GM10847 (cell line): ENCODE results near the gene MERTK.

Experiments
- POLR2A ChIP-seq: IDR thresholded peaks from 2 replicates; pipeline ENCODE4 v1.6.1; 2011; ENCODE audit not compliant: insufficient read length; ENCODE audit errors: extremely low read depth

Gene MERTK

DNA sequence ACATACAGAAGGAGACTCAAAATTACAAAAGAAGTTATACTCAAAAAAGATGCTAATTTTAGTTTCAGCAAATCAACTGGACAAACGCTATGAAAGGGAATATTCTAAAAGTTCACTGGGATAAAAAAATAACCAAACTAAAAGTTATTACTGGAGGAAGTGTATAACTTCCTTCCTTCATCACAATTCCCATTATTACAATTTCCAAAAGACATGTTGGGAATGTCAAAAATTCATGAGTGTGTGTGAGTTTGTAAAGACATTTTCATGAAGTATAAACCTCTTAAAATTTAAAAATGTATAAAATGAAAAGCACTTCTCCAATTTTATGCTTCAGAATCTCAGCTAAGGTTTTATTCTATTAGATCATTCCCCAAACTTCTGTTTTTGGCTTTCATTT is 67.8 kb downstream of the MERTK start:
- no peak for TF ChIP-seq POLR2A

DNA sequence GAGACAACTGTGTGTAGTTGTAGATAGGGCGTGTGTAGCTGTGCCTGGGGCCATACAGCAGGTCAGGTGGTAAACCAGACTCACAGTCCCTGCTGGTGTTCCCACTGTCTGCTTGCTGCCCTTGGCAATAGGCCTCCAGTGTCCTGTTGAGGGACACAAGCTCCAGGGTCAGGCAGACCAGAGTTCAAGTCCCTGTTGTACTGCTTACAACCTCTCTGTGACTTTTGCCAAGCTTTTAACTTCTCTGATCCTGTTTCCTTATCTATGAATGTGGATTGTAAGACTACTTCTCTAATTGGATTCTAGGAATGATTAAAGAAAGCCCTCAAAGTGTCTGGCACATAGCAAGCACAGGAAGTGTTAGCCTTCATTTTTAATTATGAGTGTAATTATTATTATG is 68.6 kb downstream of the MERTK start:
- TF ChIP-seq POLR2A: no peak

DNA sequence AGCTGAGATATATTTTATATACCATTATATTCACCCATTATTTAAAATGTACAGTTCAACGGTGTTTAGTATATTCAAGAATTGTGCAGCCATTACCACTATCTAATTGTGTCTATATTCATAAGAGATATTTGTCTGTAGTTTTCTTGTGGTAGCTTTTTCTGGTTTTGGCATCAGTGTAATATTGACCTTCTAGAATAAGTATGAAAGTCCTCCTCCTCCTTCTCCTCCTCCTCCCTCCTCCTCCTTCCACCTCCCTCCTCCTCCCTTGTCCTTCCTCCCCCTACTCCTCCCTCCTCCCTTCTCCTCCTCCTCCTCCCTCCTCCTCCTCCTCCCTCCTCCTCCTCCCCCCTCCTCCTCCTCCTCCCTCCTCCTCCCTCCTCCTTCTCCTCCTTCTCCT is 72.0 kb downstream of the MERTK start:
- no peak for TF ChIP-seq POLR2A

DNA sequence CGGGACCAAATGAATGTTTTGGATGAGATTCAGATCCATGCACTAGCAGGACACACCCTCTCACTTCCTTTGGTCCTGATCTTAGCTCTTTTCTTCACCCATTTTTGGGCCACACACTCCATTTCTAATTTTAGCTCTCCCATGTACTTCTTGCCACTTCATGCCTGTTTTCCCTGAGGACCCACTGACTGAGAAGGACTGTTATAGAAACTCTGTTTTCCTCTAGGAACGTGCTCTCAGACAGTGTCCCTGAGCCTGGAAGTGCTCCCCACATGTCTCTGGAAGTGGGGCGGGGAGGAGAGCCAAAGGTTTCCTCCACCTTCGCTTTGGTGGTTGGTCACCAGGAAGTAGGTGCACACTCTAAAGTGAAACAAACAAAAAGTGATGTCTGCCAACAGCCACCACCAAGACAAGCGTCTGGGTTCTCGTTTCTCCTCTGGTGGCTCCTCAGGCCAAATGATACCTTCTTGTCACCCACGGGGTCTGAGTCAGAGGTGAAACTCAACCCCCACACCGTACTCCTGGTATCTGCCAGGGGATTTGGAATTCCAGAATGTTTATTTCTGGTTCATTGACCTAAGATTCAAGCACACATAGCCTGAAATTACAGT is 74.7 kb downstream of the MERTK start:
- no peak for TF ChIP-seq POLR2A

DNA sequence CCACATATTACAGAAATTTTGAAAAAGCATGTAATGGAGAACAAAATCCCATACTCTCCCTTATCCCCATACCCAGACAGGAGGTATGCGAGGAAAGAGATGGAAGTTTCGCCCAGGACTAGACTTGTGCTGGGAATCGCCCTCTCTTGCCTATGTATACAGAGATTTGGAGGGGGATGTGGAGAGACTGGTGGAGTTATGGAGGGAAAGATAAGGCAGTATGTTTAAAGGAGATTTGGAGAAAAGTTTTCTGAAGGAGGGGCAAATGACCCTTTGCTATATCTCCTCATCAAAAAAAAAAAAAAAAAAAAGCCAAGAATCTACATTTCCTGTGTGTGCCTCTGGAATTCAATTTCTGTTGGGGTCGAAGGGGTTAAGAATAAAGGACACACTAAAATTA is 75.3 kb downstream of the MERTK start:
- no peak for TF ChIP-seq POLR2A

DNA sequence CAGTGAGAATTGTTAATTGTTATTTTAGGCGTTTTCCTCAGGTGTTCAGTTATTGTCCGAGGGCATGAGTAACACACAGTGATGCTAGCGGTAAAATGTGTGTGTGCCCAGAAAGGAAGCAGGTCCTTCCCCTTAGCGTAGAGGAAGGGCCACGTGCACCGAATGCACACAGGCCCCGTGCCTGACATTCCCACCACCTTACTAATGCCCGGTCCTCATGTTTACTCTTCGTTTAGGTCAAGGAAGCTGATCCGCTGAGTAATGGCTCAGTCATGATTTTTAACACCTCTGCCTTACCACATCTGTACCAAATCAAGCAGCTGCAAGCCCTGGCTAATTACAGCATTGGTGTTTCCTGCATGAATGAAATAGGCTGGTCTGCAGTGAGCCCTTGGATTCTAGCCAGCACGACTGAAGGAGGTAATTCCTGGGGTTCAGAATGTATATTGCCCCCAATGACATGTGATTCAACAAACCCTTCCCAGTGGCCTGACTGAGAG is 76.7 kb downstream of the MERTK start:
- TF ChIP-seq POLR2A: no peak

DNA sequence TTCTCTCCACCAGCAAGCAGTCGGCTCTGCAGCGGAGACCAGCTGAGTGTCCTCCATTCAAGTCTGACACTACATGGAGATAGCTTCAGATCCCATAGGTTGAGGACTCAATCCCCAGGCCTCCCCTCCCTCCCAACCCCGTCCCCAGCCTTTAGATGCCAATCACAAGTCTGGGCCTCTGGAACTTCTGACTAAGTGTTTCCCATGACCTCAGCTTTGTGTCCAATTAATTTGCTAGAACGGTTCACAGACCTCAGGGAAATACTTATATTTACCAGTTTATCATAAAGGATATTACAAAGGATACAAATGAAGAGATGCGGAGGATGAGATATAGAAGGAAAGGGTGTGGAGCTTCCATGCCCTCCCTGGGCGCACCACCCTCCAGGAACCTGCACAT is 77.4 kb downstream of the MERTK start:
- TF ChIP-seq POLR2A: no peak

DNA sequence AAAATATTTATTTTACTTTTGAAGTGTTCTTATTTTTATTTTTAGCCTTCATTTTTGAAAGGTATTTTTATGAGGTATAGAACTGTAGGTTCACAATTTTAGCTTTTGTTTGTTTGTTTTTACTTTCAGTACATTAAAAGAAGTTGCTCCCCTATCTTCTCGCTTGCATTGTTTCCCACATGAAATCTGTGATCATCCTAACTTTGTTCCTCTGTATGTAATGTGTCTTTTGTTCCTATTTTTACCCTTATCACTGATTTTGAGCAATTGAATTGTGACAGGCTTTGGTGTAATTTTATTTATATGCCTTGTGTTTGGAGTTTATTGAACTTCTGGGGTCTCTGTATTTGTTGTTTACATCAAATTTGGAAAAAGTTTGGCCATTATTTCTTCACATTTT is 78.8 kb downstream of the MERTK start:
- no peak for TF ChIP-seq POLR2A

DNA sequence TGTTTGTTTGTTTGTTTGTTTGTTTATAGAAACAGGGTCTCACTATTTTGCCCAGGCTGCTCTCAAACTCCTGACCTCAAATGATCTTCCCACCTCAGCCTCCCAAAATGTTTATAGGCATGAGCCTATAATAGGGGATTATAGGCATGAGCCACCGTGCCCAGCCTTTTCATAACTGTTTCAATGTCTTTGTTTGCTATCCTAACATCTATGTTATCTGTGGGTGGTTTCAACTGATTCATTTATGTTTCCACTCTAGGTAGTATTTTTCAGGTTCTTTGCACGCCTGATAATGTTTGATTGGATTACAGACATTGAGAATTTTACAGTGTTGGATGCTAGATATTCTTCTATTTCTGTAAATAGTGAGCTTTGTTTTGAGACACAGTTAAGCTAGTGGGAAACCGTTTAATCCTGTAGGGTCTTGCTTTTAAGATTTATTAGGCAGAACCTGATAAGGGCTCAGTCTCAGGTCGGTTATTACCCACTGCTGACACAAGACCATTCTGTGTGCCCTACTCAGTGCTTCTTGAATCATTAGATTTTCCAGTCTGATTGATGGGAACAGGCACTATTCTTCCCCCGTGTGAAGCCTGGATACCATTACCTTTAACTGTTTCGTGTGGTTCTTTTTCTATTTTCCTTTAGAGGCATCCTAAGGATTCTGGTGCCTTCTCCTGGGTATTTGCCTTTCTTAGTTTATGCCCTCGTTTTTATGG is 80.2 kb downstream of the MERTK start:
- no peak for TF ChIP-seq POLR2A

DNA sequence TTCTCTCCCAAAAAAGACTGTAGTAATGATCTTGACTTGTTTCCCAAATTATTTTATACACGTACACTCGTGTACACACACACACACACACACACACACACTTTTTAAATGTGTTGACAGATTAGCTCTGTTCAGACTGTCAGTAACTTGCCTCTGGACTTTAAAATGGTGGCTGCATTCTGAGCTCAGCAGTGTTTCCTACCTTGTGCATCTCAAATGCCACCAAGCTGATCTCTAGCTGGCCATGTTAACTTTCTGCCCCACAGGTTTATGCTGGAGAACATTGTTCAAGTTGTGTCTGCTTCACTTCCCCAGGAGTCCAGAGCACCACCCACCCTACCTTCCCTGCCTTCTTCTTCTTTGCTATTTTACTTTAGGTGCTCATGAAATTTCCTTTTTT is 83.3 kb downstream of the MERTK start:
- no peak for TF ChIP-seq POLR2A

DNA sequence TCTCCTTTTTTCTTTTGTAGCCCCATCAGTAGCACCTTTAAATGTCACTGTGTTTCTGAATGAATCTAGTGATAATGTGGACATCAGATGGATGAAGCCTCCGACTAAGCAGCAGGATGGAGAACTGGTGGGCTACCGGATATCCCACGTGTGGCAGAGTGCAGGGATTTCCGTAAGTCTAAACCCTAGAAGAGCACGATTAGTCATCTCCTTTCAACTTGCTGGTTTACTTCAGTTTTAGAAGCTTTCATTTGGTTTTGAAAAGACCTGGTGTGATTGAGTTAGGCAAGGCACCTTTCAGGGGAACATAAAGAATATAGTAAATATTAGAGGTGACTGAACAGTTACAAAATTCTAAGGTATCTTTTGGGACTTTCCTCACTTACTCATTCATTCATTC is 84.4 kb downstream of the MERTK start:
- no peak for TF ChIP-seq POLR2A

DNA sequence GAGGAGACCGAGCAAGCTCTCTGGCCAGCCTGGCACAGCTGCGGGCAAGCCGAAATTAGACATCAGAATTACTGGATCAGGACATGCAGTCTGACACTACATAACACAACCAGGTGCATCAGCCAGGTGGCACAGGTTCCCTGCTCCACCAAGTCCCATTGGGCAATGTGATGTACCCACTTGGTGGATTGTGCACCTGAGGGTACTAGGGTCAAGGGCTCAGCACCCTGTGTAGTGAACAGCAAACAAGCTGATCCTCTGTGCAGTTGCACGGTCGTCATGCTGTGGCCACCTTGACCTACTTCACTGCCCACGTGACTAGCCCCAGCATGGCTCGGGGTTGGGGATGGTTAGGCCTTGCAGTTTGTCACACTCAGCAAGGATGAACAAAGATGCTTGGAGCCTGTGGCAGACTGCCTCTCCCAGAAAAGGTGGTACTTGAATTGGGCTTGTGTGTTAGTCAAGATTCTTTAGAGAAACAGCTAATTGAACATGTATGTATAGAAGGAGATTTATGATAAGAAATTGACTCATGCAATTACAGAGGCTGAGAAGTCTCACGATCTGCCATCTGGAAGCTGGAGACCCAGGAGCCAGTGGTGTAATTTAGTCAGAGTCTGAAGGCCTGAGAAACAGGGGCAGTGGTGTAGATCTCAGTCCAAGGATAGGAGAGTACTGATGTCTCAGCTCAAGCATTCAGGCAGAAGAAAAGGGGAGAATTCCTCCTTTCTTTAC is 85.2 kb downstream of the MERTK start:
- no peak for TF ChIP-seq POLR2A

DNA sequence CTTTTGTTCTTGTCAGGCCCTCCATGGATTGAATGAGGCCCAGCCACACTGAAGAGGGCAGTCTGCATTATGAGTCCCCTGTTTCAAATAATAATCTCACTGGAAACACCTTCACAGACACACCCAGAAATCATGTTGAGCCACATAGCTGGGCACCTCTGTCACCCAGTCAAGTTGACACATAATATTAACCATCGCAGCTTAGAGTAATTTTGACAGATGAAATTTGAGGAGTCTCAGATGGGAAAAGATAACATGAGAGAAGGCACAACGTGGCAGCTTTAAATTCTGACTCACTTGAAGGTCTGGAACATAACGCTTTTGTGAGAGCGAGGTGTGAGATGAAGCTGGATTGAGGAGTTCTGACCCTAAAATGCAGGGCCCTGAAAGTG is 85.8 kb downstream of the MERTK start:
- TF ChIP-seq POLR2A: no peak

DNA sequence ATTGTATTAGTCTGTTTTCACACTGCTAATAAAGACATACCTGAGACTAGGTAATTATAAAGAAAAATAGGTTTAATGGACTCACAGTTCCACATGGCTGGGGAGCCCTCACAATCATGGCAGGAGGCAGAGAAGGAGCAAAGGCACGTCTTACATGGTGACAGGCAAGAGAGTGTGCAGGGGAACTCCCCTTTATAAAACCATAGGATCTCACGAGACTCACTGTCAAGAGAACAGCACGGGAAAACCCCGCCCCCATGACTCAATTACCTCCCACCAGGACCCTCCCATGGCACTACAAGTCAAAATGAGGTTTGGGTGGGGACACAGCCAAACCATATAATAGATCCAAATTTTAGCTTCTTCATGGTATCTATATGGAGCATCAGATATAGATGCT is 87.1 kb downstream of the MERTK start:
- TF ChIP-seq POLR2A: no peak

DNA sequence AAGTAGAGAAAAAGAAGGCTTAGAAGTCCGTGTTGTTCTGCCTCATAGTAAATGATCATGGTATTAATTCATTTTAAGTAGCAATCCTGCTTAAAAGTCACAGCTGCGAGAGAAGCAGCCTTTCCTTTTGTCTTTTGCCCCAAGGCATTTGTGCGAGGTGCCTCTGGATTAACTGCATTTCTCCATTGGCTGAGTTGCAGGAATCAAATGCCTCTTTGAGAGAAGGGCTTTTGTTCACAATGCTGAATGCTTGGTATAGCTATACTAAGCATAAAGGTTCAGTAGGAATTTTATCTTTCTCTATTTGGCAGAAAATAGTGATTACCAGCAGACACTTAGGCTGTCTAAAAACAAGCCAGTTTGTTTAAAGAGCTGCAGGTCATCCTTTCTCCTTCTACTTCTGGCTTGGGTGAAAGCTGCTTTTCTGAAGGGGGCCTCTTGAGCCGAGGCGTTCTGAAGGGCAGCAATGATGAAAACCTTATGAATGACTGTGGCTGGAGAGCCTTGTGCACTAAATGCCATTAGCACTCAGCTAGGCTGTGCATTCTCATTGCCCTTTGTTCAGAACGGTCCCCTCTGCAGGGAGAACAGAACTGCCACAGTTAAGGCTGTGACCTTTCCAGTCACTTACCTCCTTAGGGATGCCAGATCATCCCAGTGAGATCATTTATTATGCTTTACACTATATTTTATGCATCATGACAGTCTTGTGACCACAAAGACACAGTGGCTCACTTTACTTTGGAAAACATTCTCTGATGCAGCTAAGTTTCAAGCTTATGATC is 87.9 kb downstream of the MERTK start:
- TF ChIP-seq POLR2A: no peak
